Measurements from ENCODE around the gene CARMIL1.

GRCh38 chr6:25431975-25432307, 152.8 kb downstream of the CARMIL1 start:
- no peak for TF ChIP-seq POLR2A (IDR thresholded peaks at IDR 0.05)
- no peak for TF ChIP-seq CTCF (IDR thresholded peaks at IDR 0.05)
